Measurements from ENCODE around the gene TRIM17.
A peak's percentile ranks its signal among the peaks of the same experiment; 100 is the strongest.

DNA sequence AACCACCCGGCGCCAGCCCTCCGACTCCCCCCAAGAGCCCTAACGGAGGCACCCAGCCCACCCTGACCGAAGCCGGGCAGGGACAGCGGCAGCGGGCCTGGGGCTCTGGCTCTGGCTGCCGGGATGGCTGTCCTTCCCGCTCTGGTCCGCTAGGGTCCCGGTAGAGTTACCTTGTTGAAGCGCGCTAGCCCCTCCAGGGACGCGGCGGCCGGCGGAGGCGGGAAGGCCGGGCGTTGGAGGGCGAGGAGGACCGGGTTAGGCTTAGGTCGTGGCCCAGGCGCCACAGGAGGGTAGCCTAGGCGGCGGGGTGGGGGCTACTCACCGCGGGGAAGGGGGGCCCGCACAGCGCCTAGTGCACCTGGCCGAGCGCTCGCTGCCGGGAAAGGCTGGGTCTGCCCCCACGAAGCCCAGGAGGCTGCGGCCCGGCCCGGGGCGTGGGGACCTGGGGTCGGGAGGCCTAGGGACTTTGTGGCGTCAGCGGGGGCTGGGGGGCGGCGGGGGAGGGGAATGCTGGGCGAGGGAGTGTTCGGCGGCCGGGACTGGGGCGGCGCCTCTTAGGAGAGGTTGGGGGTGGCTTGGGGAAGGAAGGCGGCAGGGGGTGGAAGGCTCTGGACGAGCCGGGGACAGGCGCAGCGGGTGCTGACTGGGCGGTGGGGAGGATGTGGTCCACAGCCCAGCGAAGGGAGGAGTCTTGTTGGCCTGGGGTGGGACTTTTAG, at the start of gene TRIM17:
- no peak for TF ChIP-seq SIX5 (IDR thresholded peaks at IDR 0.05; ENCODE audit: low read depth, low read length)
- TF ChIP-seq POLR2A (IDR thresholded peaks at IDR 0.05; ENCODE audit: control extremely low read depth in 1 of 2, low read depth in 2 of 2, low read length in 2 of 2): no peak
- TF ChIP-seq EZH2 (IDR thresholded peaks at IDR 0.05; ENCODE audit: low read depth, low read length, severe bottlenecking): no peak
- TF ChIP-seq NRF1 (IDR thresholded peaks at IDR 0.05; ENCODE audit: low read depth, low read length): no peak
- TF ChIP-seq SRF (IDR thresholded peaks at IDR 0.05; ENCODE audit: low read depth, low read length): no peak
- TF ChIP-seq SP1 (IDR thresholded peaks at IDR 0.05; ENCODE audit: low read depth, low read length): no peak
- TF ChIP-seq BRCA1 (IDR thresholded peaks at IDR 0.05; ENCODE audit: low read depth, low read length): no peak
- TF ChIP-seq CTCF (IDR thresholded peaks at IDR 0.05; ENCODE audit: control extremely low read depth in 1 of 3, insufficient read depth in 1 of 3, low read depth in 1 of 3, low read length in 3 of 3): peak; percentile 55 to 63 (median 56)
- no peak for TF ChIP-seq TCF12 (IDR thresholded peaks at IDR 0.05; ENCODE audit: low read depth, low read length)
